HG03439 (cell line): ENCODE data around the gene PLB1.

Experiments used
- ATAC-seq: cut with Tn5 transposase; IDR thresholded peaks from one replicate; pipeline ENCODE4 v1.9.1; 2021; ENCODE audit warnings: mild to moderate bottlenecking, moderate library complexity; ENCODE audit not compliant: unreplicated experiment

Gene PLB1

GRCh38 chr2:28640908-28641300 lies 145.0 kb downstream of the PLB1 start:
- no peak for ATAC-seq

GRCh38 chr2:28642796-28643195 lies 146.9 kb downstream of the PLB1 start:
- no peak for ATAC-seq

- no peak for ATAC-seq
Observed at GRCh38 chr2:28643327-28643726, 147.5 kb downstream of the PLB1 start.

DNA sequence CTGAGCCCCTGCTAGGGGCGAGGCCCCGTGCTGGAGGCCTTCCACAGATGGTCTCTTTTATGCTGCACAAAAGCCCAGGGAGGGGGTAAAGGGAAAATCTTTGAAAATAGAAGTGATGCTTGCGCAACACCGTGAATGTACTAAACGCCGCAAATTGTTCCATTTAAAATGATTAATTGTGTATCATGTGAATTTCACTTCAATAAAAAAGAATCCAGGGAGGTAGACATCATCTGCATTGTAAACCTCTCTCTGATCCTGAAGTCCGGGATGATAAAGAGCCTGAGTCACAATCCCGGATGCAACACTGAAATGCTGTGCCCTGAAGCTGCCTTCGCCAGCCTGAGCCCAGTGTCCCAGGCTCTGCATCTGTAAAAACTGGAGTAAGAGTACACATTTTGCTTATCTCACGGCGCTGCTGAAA lies 148.1 kb downstream of the PLB1 start:
- ATAC-seq = no peak

GRCh38 chr2:28644760-28645159 lies 148.9 kb downstream of the PLB1 start:
- no peak for ATAC-seq

- ATAC-seq = no peak
Observed at GRCh38 chr2:28645553-28645952, 149.7 kb downstream of the PLB1 start.

DNA sequence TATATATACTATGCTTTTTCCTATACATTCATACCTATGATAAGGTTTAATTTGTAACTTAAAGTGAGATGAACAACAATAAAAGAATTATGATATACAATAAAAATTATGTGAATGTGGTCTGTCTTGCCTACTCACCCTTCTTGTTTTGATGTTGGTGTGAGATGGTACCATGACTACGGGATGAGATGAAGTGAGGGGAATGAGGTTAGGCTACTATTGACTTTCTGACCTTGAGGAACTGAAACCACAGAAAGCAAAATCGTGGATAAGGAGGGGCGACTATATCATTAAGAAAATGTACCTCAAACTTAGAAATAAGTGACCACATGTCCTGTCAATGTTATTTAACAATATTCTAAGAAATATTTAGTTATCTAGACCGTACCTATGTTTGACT lies 151.8 kb downstream of the PLB1 start:
- ATAC-seq = no peak

GRCh38 chr2:28648147-28648546 lies 152.3 kb downstream of the PLB1 start:
- no peak for ATAC-seq

GRCh38 chr2:28648671-28649395 lies 153.0 kb downstream of the PLB1 start:
- no peak for ATAC-seq

- ATAC-seq = no peak
Observed at GRCh38 chr2:28649481-28650265, 153.8 kb downstream of the PLB1 start.

- ATAC-seq = no peak
Observed at GRCh38 chr2:28650266-28650584, 154.4 kb downstream of the PLB1 start.

- no peak for ATAC-seq
Observed at GRCh38 chr2:28652217-28652616, 156.4 kb downstream of the PLB1 start.

DNA sequence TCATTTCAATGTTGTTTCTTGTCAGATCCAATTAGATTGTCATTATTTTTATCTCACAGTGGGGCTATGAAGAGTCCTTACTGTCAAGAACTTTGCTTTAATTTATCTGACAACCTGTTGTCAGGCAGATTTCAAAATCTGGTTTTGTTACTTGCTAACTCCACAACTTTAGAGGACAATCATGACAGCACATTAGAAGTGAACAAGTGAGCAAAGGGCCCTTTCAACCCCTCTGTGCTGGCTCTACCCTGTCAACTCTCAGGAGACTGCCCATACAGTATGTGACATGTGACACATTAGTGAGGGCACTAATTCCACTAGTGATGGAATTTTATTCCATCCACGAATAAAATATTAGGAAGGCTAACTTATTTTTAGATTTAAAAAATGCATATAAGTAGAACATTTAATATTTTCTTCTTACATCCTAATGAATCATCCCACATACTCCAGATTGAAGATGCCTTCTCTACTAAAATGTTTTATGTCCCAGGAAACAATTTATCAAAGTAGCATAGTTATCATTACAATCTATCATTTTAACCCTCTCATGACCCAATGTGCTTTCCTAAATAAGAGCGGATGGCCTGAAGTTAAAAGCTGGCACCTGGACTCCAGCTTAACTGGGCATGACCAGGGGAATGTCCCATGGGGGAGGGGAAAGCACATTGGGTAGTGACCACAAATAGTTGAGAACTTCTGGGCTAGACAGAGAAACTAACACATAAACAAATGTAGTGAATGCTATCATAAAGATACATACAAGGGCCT lies 158.2 kb downstream of the PLB1 start:
- ATAC-seq = no peak

- ATAC-seq = no peak
Observed at GRCh38 chr2:28654663-28655320, 158.9 kb downstream of the PLB1 start.

DNA sequence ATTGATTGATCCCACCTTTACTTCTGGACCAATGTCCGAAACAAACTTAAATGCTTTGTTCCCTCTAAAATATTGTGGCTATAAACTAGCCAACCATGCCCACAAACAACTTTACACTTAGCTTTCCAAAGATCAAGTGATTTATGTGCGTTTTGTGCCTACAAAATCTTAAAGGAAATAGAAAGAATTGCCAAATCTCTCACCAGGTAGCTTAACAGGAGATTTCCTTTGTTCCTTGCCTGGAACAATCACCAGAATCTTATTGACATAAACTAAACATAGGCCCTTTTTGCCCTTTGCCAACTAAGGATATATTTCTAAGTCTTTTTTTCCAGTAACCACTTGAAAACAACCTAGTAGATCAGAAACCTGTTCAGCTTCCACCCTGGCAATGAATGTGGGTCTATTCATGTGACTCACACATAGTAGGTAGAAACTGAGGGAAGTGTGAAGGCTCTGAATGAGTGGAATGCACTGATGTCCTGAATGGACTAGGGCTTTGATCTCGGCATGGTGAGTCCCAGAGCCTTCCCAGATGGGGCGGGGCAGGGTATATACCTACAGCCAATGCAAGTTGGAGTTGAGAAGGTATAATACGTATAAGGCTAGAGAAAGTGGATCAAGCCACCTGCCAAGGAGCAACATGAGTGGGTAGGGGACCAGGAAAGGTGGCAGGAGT lies 161.2 kb downstream of the PLB1 start:
- ATAC-seq = no peak

GRCh38 chr2:28658369-28658768 lies 162.5 kb downstream of the PLB1 start:
- no peak for ATAC-seq

GRCh38 chr2:28659127-28659526 lies 163.3 kb downstream of the PLB1 start:
- ATAC-seq = no peak

GRCh38 chr2:28661589-28662001 lies 165.7 kb downstream of the PLB1 start:
- ATAC-seq = no peak

- no peak for ATAC-seq
Observed at GRCh38 chr2:28662044-28662443, 166.2 kb downstream of the PLB1 start.

GRCh38 chr2:28662468-28663181 lies 166.8 kb downstream of the PLB1 start:
- no peak for ATAC-seq
